IPS-18a (cell line): ENCODE measurements around the gene LINGO3.

Source experiments
- H3K27ac ChIP-seq: one replicate; pipeline ENCODE4 v1.5.1; 2013; ENCODE audit warnings: low read length
- H3K27me3 ChIP-seq: one replicate; pipeline ENCODE4 v1.6.1; 2013; ENCODE audit warnings: mild to moderate bottlenecking, low read length; ENCODE audit not compliant: control insufficient read depth, insufficient read depth
- H3K36me3 ChIP-seq: one replicate; pipeline ENCODE4 v1.6.1; 2013; ENCODE audit warnings: low read depth, low read length; ENCODE audit not compliant: control insufficient read depth
- H3K4me1 ChIP-seq: one replicate; pipeline ENCODE4 v1.6.1; 2013; ENCODE audit warnings: low read depth, low read length; ENCODE audit not compliant: control insufficient read depth
- H3K4me3 ChIP-seq: one replicate; pipeline ENCODE4 v1.5.1; 2013; ENCODE audit warnings: low read length
- H3K9ac ChIP-seq: one replicate; pipeline ENCODE4 v1.6.1; 2013; ENCODE audit warnings: mild to moderate bottlenecking, low read length, moderate library complexity
- H3K9me3 ChIP-seq: one replicate; pipeline ENCODE4 v1.6.1; 2013; ENCODE audit warnings: low read depth, low read length; ENCODE audit not compliant: control insufficient read depth

Gene LINGO3

DNA sequence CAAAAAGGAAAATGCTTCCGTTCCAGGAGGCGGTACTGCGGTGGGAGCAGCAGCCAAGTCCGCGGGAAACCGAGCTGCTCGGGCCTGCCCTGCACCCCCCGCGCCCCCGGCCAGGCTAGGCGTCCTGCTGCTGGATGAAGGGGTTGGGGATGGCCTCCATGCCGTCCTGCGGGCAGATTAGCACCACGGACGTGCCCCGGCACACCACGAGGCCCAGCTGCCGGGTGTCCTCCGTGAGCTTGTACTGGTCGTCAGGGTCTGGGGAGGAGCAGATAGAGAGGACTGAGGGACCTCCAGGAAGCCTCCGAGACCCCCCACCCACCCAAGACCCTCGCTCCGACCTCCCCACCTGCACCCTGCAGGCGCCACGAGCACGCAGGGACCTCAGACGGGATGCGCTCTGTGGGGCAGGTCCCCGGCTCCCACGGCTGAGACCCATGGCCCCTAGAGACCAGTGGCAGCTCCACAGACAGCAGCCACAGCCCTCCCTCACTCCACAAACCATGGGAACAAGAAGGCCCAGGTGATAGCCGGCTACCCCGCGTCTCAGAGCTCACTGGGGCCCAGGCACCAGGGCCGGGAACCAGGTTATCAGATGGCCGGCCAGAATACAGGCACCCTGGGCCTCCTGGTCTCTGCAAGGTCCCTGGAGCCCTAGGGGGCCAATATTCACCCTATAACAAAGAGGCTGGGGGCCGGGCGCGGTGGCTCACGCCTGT, 13.8 kb upstream of the LINGO3 start:
- Histone ChIP-seq H3K9me3 (no peaks in the 10 kb centered on the region), H3K9ac (no peak overlapping the region), H3K4me1 (no peaks in the 10 kb centered on the region), H3K4me3 (no peak overlapping the region), H3K36me3 (peaks cover 5% of the 10 kb centered on the region), H3K27ac (no peak overlapping the region), H3K27me3 (no peaks in the 10 kb centered on the region)

- Histone ChIP-seq H3K27me3 (no peaks in the 10 kb centered on the region), H3K9ac (no peak overlapping the region), H3K4me3 (no peak overlapping the region), H3K4me1 (no peaks in the 10 kb centered on the region), H3K36me3 (peaks cover 5% of the 10 kb centered on the region), H3K9me3 (no peaks in the 10 kb centered on the region), H3K27ac (no peak overlapping the region)
These were observed 13.0 kb upstream of the LINGO3 start for GRCh38 chr19:2320939-2321338.

GRCh38 chr19:2320049-2320448, 12.1 kb upstream of the LINGO3 start:
- Histone ChIP-seq H3K27me3 (no peaks in the 10 kb centered on the region), H3K36me3 (peaks cover 5% of the 10 kb centered on the region), H3K27ac (no peak overlapping the region), H3K9me3 (no peaks in the 10 kb centered on the region), H3K9ac (no peak overlapping the region), H3K4me1 (no peaks in the 10 kb centered on the region), H3K4me3 (no peak overlapping the region)

DNA sequence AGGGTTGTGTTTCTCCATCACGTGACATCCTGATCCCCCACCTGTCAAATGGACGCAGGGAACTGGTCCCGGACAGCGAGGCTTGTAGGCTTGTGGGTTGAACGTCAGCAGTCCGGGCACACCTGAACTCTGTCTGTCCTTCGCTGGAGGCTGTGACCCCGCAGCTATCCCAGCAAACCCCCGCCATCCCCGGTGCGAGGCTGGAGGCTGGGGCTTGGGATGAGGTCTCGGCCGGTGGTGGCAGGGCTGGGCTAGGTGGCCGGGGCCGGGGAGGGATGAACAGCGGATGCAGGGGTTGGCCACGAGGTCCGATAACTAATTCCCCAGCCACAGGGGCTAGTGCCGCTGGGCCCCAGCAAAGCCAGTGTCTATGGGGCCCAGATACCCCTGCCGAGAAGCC, 11.6 kb upstream of the LINGO3 start:
- H3K27ac ChIP-seq = no peak overlapping the region
- H3K9me3 ChIP-seq = no peaks in the 10 kb centered on the region
- no peak overlapping the region for H3K4me3 ChIP-seq
- peaks cover 5% of the 10 kb centered on the region for H3K36me3 ChIP-seq
- H3K9ac ChIP-seq = no peak overlapping the region
- no peaks in the 10 kb centered on the region for H3K4me1 ChIP-seq
- no peaks in the 10 kb centered on the region for H3K27me3 ChIP-seq

DNA sequence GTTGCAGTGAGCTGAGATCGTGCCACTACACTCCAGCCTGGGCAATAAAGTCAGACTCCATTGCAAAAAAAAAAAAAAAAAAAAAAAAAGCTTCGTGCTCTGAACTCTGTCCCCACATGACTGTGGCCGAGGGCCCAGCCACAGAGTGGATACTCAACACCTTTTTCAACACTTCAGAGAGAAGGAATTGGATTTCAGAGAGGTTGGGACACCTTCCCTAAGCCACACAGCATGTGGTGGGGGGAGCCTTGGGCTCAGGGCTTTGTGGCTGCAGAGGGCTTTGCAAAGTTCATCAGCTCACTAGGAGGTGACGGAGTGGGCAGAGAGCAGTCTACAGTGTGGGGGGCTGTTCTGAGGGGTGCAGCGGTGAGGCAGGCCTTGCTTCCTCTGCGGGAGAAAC, 11.0 kb upstream of the LINGO3 start:
- H3K9ac ChIP-seq = no peak overlapping the region

GRCh38 chr19:2317756-2318155, 9.8 kb upstream of the LINGO3 start:
- no peaks in the 10 kb centered on the region for H3K36me3 ChIP-seq
- H3K4me3 ChIP-seq = no peak overlapping the region
- H3K9ac ChIP-seq = no peak overlapping the region
- H3K27ac ChIP-seq = no peak overlapping the region
- H3K9me3 ChIP-seq = no peaks in the 10 kb centered on the region
- H3K27me3 ChIP-seq = no peaks in the 10 kb centered on the region
- H3K4me1 ChIP-seq = no peaks in the 10 kb centered on the region

More for the DNA sequence above, 11.0 kb upstream of the LINGO3 start:
- Histone ChIP-seq H3K27me3 (no peaks in the 10 kb centered on the region), H3K4me1 (no peaks in the 10 kb centered on the region), H3K9me3 (no peaks in the 10 kb centered on the region), H3K36me3 (peaks cover 5% of the 10 kb centered on the region), H3K4me3 (no peak overlapping the region), H3K27ac (no peak overlapping the region)

- Histone ChIP-seq H3K9ac (no peak overlapping the region), H3K4me3 (no peak overlapping the region), H3K27me3 (no peaks in the 10 kb centered on the region), H3K27ac (no peak overlapping the region), H3K36me3 (no peaks in the 10 kb centered on the region), H3K9me3 (no peaks in the 10 kb centered on the region), H3K4me1 (no peaks in the 10 kb centered on the region)
These were observed 9.3 kb upstream of the LINGO3 start for GRCh38 chr19:2317300-2317699.

- no peaks in the 10 kb centered on the region for H3K36me3 ChIP-seq
- no peak overlapping the region for H3K27ac ChIP-seq
- H3K4me3 ChIP-seq = no peak overlapping the region
- no peaks in the 10 kb centered on the region for H3K4me1 ChIP-seq
- no peaks in the 10 kb centered on the region for H3K9me3 ChIP-seq
- no peak overlapping the region for H3K9ac ChIP-seq
- no peaks in the 10 kb centered on the region for H3K27me3 ChIP-seq
These were observed 7.9 kb upstream of the LINGO3 start for GRCh38 chr19:2315818-2316353.

GRCh38 chr19:2315121-2315817, 7.3 kb upstream of the LINGO3 start:
- Histone ChIP-seq H3K4me1 (no peaks in the 10 kb centered on the region), H3K9ac (no peak overlapping the region), H3K27ac (no peak overlapping the region), H3K27me3 (no peaks in the 10 kb centered on the region), H3K9me3 (no peaks in the 10 kb centered on the region), H3K4me3 (no peak overlapping the region), H3K36me3 (no peaks in the 10 kb centered on the region)

GRCh38 chr19:2312820-2313501, 5.0 kb upstream of the LINGO3 start:
- no peaks in the 10 kb centered on the region for H3K36me3 ChIP-seq
- H3K4me3 ChIP-seq = no peak overlapping the region
- H3K4me1 ChIP-seq = no peaks in the 10 kb centered on the region
- H3K27me3 ChIP-seq = peaks cover 18% of the 10 kb centered on the region
- H3K9ac ChIP-seq = no peak overlapping the region
- no peak overlapping the region for H3K27ac ChIP-seq
- no peaks in the 10 kb centered on the region for H3K9me3 ChIP-seq

- no peaks in the 10 kb centered on the region for H3K4me1 ChIP-seq
- no peak overlapping the region for H3K9ac ChIP-seq
- no peaks in the 10 kb centered on the region for H3K9me3 ChIP-seq
- H3K27me3 ChIP-seq = peaks cover 32% of the 10 kb centered on the region
- H3K36me3 ChIP-seq = no peaks in the 10 kb centered on the region
- H3K4me3 ChIP-seq = no peak overlapping the region
- no peak overlapping the region for H3K27ac ChIP-seq
These were observed 3.1 kb upstream of the LINGO3 start for GRCh38 chr19:2311093-2311492.
